Measurements from ENCODE around the gene PEX14.

PEX14 gene

DNA sequence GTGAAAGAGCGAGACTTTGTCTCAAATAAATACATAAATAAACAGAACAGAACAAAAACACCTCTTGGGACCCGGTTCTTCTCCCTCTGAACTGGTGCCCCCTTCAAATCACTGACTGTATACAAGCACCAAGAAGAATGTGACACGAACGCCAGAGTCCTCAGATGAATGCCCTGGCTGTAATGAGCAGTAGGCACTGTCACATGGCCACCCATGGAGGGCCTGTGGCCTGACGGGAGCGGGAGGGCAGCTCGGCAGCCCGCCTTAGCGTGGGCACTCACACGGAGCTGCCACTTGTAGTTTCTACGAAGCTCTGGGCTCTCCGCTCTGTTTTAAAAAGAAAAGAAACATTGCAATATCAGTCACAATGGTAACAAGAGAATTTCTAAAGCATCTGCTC lies 146.0 kb downstream of the PEX14 start:
- no peak for DNase-seq (ENCODE audit: low read depth)

DNA sequence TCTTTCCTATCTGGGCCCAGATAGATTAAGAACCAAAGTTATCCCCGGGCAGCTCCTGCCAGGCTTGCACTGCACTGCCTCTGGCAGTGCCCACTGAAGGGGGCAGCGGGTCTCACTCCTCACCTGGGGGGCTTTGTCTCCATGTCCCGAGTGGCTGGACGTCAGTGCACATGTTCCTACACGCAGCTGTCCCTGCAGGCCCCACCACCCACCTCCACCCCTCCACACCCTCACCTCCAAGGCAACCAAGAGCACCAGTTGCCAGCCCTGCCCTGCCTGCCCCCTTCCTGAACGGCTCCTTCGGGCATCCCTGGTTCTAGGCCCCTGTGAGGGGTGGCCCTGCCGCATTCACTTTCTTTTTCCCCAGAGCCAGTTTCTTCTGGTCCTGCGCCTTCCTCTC lies 147.2 kb downstream of the PEX14 start:
- no peak for DNase-seq (ENCODE audit: low read depth)

DNA sequence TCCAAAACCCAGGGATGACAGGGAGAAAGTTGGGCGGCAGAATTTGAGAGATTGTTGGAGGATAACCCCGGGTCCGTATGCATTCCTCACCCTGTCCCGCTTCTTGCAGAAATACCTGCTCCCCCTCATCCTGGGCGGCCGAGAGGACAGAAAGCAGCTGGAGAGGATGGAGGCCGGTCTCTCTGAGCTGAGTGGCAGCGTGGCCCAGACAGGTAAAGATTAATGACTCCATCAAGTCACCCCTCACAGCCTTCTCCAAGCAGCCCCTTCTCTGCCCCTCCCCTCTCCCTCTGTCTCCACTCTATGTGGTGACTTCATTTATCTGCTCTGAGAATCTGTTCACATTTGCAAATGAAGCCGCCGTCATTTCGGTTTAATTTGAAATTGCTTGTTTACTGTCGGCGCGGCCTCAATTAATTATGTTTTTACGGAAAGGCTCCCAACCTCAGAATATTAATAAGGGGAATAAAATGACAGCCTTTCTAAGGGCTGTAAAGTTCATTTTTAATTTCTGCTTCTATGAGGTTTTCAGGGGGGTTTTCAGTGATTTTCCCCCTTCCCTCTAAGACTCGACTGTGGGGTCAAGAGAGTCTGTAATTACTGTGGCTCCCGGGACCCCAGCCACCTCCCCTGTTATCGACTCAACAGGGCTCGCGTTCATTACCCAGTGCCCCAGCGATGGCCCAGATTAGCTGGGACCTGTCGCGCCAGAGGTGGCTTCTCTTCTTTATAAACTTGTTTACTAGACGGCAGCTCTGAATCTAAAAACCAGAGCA lies 148.3 kb downstream of the PEX14 start:
- DNase-seq (ENCODE audit: low read depth): no peak

DNA sequence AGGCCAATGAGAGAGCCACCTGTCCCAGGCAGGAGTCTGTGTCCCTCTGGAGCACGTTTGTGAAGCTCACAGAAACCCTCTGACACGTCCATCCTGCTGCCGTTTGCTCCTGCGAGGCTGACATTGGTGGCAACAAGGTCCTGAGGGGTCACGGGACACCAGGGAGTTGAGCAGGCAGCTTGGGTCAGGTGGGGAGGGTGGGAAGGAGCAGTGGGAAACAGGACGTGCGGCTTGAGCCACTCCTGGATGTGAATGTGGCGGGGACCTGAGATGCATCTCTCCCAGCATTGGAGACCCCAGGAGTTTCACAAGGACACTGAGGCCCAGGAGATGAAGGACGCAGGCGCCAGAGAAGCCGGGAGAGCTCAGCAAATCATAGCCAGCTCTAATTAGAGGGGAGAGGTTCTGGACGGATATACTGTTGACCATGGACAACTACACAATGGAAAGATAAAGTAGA lies 149.0 kb downstream of the PEX14 start:
- DNase-seq (ENCODE audit: low read depth): no peak

DNA sequence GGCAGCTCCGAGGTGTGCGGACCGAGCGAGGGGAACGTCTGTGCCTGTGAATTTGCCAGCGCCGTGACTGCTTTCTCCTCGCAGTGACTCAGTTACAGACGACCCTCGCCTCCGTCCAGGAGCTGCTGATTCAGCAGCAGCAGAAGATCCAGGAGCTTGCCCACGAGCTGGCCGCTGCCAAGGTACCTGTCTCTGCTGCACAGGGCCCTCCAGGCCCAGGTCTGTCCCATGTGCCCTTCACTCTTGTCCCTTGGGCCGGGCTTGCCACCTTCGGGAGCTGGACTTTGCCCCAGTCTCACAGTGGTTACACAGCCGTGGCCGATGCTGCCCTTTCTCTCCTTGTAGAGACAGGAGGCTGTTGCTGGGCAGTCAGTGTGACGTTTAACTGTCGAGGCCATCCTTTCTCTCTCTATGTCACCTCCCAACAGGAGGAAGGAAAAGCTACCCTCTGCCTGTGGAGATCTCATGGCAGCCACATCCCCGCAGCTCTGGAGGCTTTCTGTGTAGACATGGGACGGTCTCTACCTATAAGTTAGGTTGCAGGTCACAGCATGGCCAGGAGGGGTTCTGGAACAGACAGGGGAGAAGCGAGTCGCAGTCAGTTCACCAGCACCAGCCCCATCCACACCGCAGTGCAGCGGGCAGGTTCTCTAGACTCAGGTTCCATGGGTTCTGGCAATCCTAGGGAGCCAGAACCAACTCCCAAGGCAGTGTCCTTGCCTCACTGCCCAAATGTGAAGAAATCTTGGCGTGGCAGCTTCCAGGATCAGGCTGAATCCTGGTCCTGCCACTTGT lies 149.7 kb downstream of the PEX14 start:
- DNase-seq (ENCODE audit: low read depth): no peak

DNA sequence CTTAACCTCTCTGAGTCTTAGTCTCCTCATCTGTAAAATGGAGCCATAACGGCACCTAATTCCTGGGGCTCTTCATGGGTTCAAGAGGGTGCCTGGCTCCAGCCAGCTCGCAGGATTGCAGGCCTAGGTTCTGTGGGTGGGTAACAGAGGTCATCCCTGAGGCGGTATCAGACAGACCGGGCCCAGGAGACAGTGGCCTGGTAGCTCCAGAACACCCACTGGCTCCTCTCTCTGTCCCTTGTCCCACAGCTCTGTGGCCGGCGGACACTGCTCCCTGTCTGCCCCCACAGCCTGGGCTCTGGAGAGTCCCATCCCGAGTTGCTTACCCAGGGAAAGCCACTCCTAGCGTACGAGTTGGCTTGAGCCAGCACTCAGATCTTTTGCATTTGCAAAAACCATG lies 150.3 kb downstream of the PEX14 start:
- DNase-seq (ENCODE audit: low read depth): no peak

DNA sequence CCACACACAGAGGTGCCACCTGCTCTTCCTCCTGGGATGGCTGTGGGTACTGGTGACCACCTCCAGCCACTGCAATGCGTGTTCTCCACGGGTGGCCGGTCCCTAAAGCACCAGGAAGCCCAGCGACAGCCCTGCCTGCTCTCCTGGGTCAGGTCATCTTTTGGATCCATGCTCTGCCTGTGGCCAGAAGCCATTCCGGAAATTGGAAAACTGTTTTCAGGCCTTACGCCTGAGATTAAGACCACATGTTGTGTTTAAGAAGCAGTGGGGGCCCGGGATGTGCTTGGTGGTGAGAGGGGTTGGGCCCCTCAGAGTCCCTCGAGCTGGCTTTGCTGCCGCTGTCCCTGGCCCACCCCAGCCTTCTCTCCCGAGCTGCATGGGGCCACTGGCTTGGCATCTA lies 150.8 kb downstream of the PEX14 start:
- no peak for DNase-seq (ENCODE audit: low read depth)

DNA sequence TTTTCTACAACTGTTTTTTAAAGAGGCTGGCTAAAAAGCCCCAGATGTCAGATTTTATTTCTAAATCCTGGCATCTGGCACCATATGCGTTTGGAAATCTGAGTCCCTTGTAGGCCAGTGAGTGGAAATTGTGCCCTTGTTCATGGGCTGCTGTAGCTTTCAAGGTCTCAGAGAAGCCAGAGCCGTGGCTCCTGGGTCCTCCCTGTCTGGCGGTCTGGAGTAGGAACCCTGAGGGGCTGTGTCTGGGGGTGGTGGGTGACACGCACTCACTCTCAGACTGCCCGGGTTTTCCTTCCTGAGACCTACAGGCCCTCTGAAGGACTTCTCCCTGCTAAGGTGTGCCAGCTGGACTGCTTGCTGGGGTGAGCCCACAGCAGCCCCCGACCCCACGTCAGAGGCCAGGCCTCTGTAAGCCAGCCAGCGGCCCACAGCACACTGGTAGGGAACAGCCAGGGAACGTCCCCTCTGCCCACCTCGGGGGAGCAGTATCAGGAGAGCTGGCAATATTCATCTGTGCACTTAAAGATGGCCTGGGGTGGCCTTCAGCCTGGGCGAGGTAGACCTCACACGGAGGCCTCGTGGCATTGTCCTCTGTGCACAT lies 151.5 kb downstream of the PEX14 start:
- DNase-seq (ENCODE audit: low read depth): no peak

DNA sequence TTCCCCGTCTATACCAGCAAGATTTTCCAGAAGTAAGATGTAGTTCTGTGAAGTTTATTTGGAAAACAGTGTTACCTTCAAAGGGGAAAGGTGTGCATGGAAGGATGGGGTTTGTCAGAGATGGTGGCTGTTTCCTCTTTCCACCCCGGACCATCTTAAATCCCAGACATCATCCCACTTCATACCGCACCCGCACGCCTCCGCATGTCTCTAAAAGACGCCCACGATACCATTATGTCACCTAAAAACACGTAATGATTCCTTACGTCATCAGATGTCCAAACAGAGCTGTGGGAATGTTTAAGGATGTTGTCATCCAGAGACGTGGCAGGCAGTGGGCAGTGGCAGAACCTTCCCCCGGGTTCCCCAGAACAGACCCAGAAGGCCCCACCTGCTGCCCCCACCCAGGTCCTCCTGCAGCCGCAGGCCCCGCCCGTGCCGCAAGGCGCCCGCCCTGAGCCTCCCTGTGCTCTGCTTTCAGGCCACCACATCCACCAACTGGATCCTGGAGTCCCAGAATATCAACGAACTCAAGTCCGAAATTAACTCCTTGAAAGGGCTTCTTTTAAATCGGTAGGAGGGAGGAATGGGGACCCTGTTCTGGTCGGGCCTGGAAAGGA lies 152.2 kb downstream of the PEX14 start:
- DNase-seq (ENCODE audit: low read depth): no peak

DNA sequence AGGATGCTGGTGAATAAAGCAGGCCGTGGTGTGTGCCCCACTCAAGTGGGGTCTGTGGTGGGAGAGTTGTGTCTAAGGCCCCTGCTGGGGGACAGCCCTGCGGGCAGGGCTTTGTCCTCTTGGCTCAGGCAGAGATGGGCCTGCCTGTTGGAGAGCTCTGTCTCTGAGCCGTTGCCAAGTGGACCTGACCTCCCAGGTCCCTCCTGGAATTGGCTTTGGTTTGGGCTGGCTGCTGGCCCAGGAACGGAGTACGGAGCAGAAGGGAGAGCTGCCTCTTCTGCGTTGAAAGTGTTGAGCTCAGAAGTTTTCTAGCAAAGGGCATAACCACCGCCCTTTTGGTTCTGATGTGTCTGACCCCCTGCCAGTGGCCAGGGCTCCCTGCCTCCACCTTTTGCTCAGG lies 153.9 kb downstream of the PEX14 start:
- no peak for DNase-seq (ENCODE audit: low read depth)

DNA sequence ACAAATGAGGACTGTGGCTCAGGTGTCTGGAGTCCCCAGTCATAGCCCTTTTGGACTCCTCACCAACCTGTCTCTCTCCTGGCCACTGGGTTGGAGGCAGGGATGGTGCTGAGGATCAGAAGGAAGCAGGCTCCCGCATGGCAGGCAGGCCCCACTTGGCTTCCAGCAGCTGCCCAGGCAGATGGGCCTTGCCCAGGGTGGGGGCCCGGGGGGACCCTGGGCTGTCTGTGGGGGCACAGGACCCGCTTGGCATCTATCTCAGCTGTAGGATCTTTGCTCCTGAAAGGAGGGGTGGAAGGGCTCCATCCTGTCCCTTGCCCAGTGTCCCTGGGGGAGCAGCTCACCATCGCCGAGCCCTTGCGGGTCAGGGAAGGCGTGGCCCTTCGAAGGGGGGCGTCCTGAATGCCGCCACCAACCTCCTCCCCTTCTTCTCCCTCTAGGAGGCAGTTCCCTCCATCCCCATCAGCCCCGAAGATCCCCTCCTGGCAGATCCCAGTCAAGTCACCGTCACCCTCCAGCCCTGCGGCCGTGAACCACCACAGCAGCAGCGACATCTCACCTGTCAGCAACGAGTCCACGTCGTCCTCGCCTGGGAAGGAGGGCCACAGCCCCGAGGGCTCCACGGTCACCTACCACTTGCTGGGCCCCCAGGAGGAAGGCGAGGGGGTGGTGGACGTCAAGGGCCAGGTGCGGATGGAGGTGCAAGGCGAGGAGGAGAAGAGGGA lies 154.5 kb downstream of the PEX14 start:
- no peak for DNase-seq (ENCODE audit: low read depth)

DNA sequence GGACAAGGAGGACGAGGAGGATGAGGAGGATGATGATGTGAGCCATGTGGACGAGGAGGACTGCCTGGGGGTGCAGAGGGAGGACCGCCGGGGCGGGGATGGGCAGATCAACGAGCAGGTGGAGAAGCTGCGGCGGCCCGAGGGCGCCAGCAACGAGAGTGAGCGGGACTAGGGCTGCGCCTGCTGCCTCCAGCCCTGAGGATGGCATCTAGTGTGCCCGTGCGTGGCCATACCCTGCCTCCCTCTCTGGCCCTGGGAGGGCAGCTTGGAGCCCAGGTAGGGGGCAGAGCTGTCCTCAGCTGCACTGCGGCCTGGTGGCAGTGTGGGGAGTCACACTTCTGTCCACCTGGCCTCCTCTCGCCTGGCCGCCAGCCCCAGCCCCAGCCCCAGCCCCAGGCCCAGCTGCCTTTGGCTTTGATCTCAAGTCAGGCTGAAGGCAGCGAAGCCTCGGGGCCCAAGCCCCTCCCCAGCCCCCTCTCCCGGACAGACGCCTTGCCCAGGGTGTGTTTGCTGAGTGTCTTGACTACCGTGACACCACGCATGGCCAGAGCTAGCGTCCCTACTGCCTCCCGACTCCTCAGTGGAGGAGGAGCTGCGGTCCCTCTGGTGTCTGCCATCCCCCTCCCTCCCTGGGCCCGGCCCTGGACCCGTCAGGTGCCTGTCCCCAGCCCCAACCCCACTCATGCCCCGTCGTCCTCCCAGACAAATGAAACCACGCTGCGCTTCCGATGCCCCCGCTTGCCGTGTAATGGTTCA lies 155.2 kb downstream of the PEX14 start:
- no peak for DNase-seq (ENCODE audit: low read depth)

DNA sequence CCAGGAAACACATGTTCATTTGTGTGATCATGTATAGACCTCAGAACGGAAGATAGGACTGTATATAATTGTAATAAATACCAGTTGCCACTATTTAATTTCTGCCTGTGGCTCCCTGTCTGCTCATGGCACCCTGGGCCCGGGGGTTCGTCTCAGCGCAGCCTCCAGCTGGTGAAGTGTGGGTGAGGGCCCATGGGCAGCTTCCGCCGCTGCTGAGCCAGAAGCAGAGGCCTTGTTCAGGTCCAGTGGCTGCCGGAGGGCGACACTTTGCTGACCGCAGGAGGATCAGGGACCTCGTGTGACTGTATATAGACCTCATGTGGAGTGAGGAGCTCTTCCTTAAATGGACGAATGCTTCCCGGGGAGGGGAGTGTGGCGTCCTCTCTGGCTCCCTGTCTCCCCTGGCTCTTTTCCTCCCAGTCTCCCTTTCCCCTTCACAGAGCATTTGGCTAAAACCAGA lies 155.9 kb downstream of the PEX14 start:
- DNase-seq (ENCODE audit: low read depth): no peak

DNA sequence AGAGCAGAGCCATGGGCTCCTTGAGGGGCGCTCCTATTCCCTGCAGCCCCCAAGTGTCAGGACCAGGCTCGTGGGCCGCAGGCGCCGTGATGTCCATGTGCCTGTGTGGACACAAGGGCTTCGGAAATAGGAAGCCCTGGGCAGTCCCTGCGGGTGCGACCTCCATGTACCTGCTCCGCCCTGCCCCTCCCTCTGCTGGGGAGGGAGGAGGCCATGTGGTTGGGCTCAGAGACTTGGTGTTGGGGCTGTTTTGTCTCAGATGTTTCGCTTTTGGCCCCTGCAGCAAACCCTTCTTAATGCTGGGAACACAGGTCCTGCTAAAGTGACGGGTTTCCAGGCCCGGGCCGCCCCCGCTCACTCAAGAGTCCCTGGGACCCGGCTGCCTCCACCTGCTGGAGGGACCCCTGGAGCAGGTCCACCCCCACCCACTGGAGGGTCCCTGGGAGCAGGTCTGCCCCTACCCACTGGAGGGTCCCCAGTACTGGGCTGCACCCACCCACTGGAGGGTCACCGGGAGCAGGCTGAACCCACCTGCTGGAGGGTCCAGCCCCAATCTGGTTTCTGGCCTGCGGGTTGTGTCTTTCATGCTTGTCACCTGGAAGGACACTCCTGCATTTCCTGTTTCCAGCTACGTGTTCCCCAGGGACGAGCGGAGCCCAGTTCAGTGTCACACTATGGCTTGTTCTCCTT lies 156.5 kb downstream of the PEX14 start:
- no peak for DNase-seq (ENCODE audit: low read depth)

DNA sequence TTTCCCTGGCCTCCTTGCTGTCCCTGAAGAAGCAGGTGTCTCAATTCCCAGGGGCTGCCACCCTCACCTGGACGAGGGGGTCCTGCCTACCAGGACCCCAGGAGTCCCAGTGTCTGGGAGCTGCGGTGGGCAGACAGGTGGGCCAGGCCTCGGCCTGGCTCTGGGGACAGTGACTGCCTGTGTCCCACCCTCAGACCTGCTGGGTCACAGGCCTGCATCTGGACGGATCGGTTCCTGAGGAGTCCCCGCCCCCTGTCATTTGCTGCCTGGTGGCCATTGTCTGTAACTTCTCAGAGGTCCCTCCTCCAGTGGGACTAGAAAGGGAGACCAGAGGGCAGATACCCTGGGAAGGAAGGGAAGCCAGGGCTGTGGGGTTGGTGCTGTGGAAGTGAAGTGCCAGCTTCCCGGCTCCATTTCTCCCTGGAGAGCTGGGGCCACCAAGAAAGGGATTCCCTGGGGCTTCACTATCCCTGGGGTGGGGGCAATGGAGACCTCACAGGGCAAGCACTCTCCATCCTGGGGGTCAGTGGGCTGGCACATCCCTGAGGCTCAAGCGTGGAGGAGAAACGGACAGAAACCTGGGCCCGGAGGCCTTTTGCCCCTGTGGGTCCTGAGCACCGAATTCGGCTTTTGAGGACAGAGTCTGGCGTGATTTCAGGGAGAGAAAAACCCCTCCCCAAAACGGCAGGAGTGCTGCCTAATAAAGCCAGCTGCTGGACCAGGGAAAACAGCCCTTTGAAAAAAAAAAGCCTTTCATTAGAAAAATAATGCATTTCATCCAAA lies 157.3 kb downstream of the PEX14 start:
- DNase-seq (ENCODE audit: low read depth): no peak

DNA sequence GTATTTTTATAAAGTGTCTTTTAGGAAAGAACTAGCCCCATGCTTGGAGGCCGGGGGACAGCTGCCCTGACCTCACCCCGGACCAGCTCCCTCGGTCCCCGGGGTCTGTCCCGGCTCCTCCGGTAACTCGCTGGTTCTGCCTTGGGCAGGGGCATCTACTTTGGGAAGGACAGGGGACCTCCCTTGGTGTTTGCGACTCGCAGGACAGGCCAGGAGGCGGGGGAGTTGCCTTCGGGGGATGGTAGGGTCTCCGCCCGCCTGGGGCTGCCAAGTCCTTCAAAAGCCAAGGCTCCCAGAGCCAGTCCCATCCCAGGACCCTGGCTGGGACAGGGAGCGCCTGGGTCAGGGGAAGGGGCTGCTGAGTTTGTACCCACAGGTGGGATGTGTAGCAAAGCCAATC lies 157.9 kb downstream of the PEX14 start:
- DNase-seq (ENCODE audit: low read depth): no peak

DNA sequence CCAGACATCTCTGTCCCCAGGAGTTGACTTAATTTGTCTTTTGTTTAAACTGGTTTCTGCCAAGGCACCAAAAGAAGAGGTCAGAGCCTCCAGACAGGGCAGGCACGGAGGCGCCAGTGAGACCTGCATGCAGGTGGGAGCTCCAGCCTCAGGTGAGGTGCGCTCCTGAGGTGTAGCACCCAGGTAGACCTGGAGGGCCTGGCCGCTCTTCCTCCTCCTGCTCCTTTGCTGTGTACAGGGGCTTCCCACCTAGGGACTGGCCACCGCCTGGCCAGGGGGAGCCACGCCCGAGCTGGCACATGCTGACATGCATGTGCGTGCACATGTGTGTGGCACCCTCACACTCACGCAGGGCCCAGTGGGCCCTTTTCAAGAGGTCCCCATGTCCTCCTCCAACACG lies 158.7 kb downstream of the PEX14 start:
- no peak for DNase-seq (ENCODE audit: low read depth)

DNA sequence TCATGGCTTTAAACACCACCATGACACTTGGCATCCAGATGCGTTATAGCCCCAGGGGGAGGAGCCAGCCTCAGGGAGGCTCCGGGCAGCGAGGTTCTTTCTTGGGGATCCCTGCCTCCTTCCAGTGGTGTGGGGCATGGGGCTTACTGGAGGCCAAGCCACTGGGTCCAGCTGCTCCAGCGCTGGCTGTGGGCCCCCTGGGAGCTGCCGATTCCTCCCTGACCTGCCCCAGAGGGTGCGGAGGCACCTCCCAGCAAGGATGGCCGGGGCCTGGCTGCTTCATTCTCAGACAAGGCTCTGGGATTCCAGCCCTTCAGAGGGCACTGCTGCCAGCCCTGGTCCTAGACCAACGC lies 159.3 kb downstream of the PEX14 start:
- DNase-seq (ENCODE audit: low read depth): no peak

DNA sequence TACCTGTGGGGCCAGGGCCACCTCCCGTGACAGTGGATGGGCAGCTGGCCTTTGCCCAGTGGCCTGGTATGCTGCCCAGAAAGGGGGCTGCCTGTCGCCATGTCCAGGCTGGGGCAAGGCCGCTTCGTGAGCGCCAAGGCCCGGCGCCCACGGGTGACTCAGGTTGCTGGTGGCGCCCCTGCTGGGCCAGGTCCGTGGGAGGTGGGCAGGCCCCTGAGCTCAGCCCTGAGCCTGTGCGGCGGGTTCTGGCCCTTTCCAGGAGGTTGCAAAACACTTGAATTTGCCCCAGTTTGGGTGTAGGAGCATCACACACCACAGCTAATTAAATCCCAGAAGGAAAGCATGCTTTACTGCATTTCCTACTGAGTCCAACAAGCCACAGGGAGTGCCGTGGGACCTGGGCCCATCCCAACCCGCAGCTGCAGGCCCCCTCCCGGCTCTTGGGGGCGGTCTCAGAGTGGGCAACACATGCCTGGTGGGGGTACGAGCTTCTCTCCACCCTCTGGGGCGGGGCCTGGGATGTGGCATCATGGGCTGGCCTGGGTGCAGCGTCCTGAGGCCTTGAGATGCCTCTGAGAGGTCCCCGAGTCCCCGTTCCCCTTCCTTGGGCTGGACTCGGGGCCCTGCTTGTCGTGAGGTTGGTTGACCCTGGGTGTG lies 159.8 kb downstream of the PEX14 start:
- no peak for DNase-seq (ENCODE audit: low read depth)
